HG02571 (cell line): Measurements from ENCODE around the gene SMPD3.
"Not testable (repeated sequence)": the region's sequence is repeated elsewhere in the genome, so short reads cannot be mapped to it uniquely, and the experiment has no call there.

Experiments used
- ATAC-seq: cut with Tn5 transposase; IDR thresholded peaks from one replicate; pipeline ENCODE4 v1.9.1; 2021; ENCODE audit warnings: mild to moderate bottlenecking, moderate library complexity; ENCODE audit not compliant: unreplicated experiment

The SMPD3 gene

GRCh38 chr16:68448360-68448970, at the start of gene SMPD3:
Gene SMPD3 (minus strand): TSS chr16:68448508. CDS start chr16:68372181, 76,327 bp downstream.
- ATAC-seq, result peak; percentile 92

GRCh38 chr16:68496689-68497088, 48.4 kb upstream of the SMPD3 start:
- no peak for ATAC-seq

DNA sequence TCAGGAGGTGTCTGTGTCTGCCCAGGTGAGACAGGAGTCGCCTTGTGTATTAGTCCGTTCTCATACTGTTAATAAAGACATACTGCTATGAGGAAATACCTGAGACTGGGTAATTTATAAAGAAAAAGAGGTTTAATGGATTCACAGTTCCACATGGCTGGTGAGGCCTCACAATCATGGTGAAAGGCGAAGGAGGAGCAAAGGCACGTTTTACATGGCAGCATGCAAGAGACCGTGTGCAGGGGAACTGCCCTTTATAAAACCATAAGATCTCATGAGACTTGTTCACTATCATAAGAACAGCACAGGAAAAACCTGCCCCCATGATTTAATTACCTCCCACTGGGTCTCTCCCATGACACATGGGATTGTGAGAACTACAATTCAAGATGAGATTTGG, 46.0 kb upstream of the SMPD3 start:
- ATAC-seq, result not testable (repeated sequence)

- ATAC-seq, result no peak
These were observed 45.2 kb upstream of the SMPD3 start for GRCh38 chr16:68493412-68494070.

DNA sequence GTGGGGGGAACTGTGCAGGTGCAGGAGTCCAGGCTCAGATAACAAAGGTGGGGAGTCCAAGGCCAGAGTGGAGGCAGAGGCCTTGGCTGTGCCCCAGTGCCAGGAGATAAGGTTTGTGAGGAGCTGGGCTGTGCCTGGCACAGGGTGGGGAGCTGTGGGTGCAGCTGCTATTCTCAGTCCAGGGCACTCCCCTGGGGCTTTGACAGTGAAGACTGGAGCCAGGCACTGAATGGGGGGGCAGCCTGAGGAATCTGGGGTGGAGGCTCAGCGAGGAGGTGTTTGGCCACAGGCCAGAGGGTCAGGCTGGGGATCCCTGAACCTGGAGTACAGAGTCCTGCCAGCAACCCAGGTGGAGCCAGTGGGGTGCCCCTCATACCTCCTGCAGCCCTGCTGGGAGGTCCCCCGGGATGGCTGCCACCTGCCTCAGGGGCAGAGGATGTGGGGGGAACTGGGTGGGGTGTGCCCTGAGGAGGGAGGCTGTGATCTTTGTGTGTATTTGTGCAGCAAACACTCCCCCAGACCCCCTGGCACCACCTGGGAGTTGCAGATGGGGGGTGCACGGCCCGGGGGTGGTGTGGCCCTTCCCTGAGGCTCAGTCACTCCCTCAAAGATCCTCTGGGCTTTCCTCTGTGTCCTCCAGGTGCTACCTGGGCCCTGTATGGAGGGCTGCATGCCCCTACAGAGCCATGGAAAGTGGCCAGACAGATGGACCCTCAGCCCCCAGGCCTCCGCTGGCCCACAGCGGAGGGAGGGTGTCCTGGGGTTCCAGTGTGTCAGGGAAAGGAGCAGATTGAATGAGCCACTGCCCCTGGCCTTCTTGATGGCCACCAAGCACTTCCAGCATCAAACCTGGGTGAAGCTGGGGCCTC, 44.5 kb upstream of the SMPD3 start:
- no peak for ATAC-seq

GRCh38 chr16:68492151-68492542, 43.8 kb upstream of the SMPD3 start:
- no peak for ATAC-seq

DNA sequence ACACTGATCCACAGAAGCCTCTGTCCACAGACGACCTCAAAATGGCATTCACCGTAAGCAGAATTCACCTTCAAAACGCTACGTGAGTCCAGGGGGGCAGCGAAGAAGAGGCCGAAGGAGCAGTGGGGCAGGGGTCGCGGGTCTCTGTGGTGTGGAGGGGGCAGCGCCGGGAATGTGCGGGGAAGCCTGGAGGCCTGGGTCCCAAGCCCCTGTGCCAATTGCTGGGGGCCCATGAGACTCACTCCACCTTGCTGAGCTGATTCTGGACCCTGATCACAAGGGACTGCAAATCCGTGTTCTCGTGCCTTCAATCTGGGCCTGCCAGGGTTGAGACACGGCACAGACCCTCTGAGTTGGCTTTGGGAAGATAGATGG, 43.3 kb upstream of the SMPD3 start:
- no peak for ATAC-seq

- ATAC-seq, result no peak
These were observed 42.7 kb upstream of the SMPD3 start for GRCh38 chr16:68490829-68491575.

GRCh38 chr16:68490358-68490757, 42.0 kb upstream of the SMPD3 start:
- no peak for ATAC-seq

DNA sequence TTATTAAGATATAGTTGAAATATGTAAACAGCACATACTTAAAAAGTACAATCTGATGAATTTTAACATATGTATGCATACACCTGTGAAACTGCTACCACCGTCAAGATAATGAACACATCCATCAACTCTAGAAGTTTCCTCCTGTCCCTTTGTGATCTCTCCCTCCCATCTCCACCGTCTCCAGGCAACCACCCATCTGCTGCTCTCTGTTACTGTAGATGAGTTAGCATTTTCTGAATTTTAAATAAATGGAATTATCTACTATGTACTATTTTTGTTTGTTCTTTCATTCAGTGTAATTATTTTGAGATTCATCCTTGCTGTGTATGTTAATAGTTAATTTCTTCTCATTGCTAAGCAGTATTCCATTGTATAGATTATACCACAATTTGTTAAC, 40.2 kb upstream of the SMPD3 start:
- no peak for ATAC-seq

- no peak for ATAC-seq
These were observed 39.4 kb upstream of the SMPD3 start for GRCh38 chr16:68487669-68488068.

DNA sequence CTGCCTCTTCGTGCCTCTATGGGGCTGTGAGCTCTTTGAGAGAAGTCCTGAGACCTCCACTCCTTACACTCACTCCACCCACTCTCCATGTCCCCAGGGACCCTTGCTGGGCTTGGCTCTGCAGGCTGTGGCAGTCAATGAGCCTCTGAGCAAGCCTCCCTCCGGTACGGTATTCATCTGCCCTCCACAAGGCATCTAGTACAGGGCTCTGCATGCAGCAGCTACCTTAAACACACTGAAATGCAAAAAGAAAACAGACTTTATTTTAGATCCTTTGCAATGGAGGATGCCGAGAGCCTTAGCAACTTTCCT, 38.9 kb upstream of the SMPD3 start:
- ATAC-seq, result no peak

GRCh38 chr16:68486502-68487202, 38.3 kb upstream of the SMPD3 start:
- ATAC-seq, result no peak

- ATAC-seq, result no peak
These were observed 33.3 kb upstream of the SMPD3 start for GRCh38 chr16:68481636-68482035.

GRCh38 chr16:68480084-68480995, 32.0 kb upstream of the SMPD3 start:
- no peak for ATAC-seq

DNA sequence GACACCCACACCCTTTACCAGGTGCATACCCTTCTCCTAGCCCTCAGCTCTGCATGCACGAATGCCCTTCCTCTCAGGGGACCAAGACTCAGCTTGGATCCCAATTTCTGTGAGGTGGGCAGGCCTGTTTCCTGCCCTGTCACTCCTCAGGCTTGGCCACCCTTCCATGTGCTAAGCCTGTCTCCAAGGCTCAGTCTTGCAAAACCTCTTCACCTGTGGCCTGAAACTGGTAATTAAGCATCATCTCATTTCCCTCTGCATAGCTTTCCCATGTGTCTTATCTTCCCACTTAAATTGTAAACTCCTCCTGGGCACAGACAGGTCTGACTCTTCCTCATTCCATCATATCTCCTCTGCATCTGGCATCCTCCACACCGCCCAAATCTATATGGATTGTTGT, 31.0 kb upstream of the SMPD3 start:
- ATAC-seq, result no peak

DNA sequence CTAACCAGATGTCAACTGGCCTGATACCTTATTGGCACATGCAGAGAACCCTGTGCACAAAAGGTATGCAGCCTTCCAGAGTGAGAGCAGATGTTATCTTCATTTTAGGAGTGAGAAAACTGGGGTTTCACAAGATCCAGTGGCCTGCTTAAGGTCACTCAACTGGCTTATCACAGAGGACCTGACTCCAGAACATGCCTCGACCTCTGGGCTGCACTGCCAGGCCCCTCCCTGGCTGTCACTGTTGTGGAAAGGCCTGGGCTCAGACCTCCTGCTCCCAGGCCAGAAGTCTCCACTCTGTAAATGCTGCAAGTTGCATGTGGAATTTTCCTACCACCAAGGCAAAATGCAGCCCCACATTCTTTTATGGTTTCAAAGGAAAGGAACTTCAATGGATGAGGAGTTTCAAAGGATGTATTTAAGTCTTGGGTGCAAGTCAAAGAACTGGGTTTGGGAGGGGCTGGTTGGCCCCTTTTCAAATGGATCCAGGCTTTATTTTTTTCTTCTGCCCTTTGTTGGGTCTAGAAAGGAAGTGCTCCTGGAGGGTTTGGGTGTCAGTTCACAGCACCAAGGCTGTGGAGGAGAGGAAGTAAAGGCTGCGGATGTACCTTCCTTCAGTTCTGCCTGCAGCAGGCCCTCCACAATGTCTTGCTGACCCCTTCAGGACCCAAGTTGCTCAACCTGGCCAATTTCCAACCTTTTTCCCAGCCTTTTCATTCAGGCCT, 30.4 kb upstream of the SMPD3 start:
- ATAC-seq, result no peak

GRCh38 chr16:68475071-68475470, 26.8 kb upstream of the SMPD3 start:
- no peak for ATAC-seq
